HG03460 (cell line): Measurements from ENCODE around the gene NUTM1.
A peak's percentile ranks its signal among the peaks of the same experiment; 100 is the strongest.
"Not testable (repeated sequence)": the region's sequence is repeated elsewhere in the genome, so short reads cannot be mapped to it uniquely, and the experiment has no call there.

Experiments used
- ATAC-seq: cut with Tn5 transposase; IDR thresholded peaks from one replicate; pipeline ENCODE4 v1.9.1; 2021; ENCODE audit not compliant: unreplicated experiment

Gene NUTM1

DNA sequence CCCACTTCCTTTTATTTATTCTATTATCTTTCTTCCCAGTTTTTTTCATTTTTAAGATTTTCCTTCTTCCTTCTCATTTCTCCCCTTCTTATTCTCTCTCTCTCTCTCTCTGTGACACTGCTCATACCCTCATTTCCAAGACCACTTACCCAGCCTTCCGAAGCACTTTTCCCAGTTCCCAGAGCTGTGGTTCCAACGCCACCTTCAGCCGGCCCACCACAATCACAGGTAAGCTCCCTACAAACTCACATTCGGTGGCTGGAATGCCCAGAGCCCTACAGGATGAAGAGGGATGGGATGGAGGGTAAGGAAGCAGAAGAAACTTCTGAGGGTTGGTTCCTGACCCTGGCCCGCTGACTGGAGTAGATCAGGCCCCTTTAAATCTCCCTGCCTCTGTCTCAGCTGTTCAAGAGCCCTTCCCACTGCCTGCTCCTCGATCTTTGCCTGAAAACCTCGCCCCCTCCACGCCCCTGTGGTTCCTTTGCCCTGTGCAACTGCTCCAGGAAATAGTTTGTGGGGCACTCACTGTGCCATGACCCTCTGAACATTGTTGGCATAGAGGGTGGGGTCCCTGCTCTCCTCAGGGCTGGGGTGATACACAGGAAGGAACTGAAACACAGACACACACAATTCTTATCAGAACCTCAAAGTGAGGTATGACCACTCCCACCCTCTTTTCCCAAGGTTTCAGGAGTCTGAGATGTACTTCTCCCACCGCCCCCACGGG lies 19.1 kb downstream of the NUTM1 start:
- no peak for ATAC-seq

- no peak for ATAC-seq
Measured at GRCh38 chr15:34364041-34364440, 20.9 kb downstream of the NUTM1 start.

GRCh38 chr15:34365091-34365825 lies 22.1 kb downstream of the NUTM1 start:
- ATAC-seq: no peak

DNA sequence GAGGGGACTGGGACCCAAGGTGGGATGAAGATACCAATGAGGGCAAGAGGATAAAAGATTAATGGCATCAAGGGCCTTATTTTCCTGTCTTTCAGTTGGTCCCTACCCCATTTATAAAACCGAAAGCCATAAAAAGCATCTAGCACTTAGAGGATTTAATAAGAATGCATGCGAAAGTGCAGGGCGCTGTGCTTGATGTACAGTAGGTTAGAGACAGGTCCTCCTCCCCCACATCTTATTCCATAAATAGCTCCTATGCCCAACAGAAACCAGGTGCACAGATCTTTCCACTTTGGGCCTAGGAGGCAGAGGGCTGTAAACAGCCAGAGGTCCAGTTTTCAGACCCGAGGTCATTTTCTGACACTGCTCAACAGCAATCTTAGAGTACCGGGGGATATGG lies 22.7 kb downstream of the NUTM1 start:
- ATAC-seq: no peak

DNA sequence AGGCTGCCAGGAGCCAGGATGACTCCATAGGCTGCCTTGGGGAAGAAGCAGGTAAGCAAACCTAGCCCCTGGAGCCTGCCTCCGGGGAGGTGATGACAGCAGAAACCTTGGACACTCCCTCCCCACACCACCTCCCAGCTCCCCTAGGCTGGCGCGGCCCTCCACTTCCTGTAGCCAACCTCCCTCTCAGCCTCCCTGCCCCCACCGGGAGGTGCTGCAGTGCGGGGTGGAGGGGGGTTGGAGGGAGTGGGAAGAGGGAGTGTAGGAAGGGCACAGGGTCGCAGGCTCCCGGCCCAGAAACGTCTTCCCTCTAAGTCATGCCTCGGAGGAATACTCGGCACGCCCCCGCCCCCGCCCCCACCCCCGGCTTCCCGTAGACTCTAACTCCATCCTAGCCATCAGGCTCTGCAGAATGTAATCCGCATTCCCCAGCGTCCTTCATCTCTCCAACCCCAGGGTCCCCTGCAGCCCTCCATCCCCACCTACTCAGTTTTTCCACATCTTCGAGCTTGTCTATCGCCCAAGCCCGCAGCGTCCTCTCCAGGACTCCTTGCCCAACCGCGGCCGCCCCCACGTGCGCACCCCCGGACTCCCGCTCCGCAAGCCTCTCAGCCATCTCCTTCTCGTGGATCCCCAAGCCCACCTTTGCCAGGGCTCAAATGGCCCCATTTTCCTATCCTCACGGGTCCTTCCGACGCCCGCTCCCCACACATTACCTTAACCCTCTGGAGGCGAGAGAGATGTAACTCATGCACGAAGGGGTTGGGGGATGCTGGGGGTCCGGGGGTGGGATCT lies 23.4 kb downstream of the NUTM1 start:
- peak; percentile 1 for ATAC-seq

- peak; percentile 78 for ATAC-seq
Measured at GRCh38 chr15:34367101-34368081, 24.3 kb downstream of the NUTM1 start, which contains the start of gene LPCAT4. LPCAT4 (minus strand) TSS chr15:34367196; CDS start chr15:34367100, 96 bp downstream.

- no peak for ATAC-seq
Measured at GRCh38 chr15:34370129-34370528, 27.0 kb downstream of the NUTM1 start.

- no peak for ATAC-seq
Measured at GRCh38 chr15:34370643-34371042, 27.5 kb downstream of the NUTM1 start.

- no peak for ATAC-seq
Measured at GRCh38 chr15:34373951-34374350, 30.8 kb downstream of the NUTM1 start.

DNA sequence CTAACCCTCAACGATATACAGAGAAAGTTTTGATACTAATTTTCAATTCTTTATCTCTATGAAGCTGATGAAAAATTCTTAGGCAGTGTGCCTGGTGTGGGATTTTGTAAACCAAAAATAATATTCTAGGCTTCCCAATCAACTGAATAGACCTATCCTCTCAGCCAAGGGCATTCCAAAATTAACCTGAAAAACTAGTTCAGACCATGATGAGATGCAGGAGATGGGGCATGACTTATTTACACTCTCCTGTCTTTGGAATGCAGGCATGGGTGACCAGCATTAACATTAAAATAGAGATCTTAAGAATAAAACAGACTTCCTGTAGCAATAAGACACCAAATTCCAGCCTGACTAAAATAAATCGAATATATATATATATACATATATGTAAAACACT lies 31.7 kb downstream of the NUTM1 start:
- ATAC-seq: no peak

GRCh38 chr15:34375541-34375940 lies 32.4 kb downstream of the NUTM1 start:
- ATAC-seq: not testable (repeated sequence)

- no peak for ATAC-seq
Measured at GRCh38 chr15:34376856-34377255, 33.7 kb downstream of the NUTM1 start.

GRCh38 chr15:34380491-34380890 lies 37.4 kb downstream of the NUTM1 start:
- not testable (repeated sequence) for ATAC-seq

- not testable (repeated sequence) for ATAC-seq
Measured at GRCh38 chr15:34381829-34382521, 38.9 kb downstream of the NUTM1 start.

DNA sequence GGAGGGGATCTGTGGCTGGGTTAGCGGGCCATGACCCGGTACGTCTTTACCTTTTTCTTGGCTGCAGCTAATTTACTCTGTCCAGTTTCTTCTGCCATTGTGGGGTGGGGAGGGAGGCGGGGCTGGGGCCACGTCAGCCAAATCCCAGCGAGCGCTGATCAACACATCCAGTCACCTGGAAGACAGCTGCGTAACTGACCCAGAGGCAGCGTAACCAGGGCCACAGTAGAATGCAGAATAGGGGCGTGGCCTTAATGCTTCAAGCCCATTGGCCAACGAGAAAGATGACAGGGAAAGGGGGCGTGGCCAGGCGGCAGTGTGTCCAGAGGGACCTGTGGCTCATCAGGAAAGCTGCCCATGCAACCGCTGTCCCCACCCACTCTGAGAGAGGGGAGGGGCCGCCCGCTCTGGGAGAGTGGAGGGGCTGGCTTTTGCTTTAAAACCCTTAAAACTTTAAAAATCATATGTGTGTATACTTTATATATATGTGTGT lies 46.5 kb downstream of the NUTM1 start:
- not testable (repeated sequence) for ATAC-seq

DNA sequence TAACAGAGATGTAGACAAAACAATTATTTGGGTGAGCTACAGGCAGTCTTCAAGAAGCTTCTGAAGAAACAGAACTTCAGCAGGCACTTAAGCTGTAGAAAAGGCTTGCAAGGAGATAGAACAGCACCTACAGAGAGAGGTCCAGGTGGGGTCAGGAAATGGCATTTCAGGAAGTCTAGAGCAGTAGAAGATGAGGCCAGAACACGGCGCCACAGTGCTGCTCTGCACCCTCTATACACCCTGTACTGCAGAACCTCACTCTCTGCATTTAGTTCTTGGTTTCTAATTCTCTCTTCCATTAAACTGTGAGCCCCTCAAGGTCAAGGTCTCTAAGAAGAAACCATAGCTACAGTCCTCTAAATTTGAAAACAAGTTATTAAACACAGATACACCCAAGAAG lies 49.9 kb downstream of the NUTM1 start:
- ATAC-seq: not testable (repeated sequence)

- ATAC-seq: not testable (repeated sequence)
Measured at GRCh38 chr15:34397637-34398259, 54.6 kb downstream of the NUTM1 start.

- not testable (repeated sequence) for ATAC-seq
Measured at GRCh38 chr15:34403160-34403598, 60.1 kb downstream of the NUTM1 start.

DNA sequence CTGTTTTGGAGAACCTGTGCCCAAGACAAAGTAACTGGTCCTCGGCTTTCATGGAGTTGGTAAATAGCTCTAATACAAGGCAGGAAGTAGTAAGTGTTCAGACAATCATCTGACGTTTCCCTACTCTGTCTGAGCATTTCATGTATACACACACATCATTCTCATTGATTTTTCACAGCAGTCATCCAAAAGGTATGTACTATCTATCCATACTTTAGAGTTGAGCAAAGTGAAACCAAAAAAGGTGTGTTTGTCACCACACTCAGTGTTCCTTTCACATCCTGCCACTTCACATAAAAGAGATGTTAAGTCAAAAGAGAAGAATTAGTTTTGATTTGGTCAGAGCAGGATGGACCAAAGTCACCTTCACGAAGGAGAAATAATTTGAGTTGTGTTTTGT lies 60.8 kb downstream of the NUTM1 start:
- peak; percentile 56 for ATAC-seq
